ENCODE results near the gene BTD.

Gene BTD

DNA sequence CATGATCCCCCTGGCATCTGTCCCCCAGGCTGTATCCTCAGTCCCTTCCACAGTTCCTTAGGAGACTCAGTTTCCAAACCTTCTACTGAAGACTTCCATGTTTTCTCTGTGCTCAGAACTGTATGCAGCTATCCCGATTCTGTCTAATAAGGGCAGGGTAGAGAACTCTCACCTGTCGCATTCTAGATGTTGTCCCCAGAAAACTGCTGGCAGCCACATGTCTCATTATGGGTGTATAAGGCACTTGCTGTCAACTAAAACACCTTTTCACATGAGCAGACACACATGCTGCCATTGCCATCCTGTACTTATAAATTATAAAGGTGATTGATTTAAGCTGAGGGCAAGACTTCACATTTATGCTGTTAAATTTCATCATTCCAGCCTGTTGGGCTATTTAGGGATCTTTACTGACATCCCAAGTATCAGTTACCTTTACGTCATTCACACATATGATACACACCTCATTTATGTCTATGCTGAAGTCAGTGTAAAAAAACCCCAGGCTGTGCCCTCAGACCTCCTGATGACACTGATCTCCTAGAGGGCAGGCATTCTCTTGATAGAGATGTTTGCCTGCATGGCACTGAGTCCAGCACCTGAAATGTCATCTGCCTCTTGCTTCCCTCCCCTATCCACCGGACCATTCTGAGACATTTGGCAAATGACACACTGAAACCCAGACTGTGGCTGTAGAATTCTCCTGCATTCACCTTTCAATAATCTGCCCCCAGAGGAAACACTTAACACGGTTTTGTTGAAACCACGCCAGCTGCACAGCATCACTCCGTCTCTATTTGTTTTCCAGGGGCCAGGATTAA, 35.8 kb downstream of the BTD start:
- DNase-seq, result no peak

DNA sequence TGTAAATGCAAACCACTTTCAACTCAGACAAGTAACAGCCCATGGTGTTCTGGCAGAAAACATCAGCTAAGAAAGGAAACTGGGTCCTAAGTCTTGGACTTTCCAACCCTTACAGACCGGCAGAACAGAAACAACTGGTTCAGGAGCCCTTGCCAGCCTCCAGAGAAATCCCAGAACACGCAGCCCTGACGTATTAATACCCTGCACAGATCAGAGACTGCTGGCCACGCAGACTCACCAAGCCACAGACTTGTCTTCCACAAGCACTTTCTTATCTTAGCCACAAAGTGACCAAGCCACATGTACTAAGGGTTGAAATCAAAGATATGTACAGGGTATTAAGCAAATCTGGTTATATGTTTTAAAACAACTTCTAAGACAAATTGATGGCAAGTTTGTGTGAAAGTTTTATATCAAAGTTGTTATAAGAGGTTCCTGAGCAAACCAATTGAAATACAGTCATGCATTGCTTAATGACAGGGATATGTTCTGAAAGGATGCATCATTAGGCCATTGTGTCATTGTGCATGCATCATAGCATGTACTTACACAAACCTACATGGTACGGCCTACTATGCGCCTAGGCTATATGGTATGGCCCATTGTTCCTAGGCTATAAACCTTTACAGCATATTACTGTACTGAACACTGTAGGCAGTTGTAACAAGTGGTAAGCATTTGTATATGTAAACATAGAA, 36.8 kb downstream of the BTD start:
- no peak for DNase-seq

DNA sequence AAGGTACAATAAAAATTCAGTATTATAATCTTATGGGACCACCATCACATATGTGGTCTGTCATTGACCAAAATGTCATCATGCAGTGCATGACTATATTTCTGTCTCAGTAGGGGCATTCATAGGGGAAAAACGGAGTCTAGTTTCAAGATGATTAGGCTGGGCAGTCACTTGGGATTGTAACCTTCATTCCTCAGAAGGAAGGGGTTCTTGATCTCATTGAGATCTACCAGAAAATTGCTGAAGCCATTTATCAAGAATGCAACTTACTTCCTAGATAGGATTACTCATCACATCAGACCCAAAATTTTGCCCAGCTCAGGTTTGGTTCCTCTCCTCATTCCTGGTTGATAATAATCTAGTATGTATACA, 37.3 kb downstream of the BTD start:
- DNase-seq, result no peak

DNA sequence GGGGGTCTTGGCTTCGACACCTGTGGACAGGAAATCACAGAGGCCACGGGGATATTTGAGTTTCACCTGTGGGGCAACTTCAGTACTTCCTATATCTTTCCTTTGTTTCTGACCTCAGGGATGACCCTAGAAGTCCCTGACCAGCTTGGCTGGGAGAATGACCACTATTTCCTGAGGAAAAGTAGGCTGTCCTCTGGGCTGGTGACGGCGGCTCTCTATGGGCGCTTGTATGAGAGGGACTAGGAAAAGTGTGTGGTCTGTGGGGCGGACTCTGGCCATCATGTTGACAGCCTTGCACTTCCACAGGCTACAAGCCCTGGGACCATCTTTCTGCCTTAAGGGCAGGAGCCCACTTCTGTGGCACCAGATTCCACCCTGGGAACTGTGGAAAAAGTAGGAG, 43.7 kb downstream of the BTD start:
- no peak for DNase-seq

DNA sequence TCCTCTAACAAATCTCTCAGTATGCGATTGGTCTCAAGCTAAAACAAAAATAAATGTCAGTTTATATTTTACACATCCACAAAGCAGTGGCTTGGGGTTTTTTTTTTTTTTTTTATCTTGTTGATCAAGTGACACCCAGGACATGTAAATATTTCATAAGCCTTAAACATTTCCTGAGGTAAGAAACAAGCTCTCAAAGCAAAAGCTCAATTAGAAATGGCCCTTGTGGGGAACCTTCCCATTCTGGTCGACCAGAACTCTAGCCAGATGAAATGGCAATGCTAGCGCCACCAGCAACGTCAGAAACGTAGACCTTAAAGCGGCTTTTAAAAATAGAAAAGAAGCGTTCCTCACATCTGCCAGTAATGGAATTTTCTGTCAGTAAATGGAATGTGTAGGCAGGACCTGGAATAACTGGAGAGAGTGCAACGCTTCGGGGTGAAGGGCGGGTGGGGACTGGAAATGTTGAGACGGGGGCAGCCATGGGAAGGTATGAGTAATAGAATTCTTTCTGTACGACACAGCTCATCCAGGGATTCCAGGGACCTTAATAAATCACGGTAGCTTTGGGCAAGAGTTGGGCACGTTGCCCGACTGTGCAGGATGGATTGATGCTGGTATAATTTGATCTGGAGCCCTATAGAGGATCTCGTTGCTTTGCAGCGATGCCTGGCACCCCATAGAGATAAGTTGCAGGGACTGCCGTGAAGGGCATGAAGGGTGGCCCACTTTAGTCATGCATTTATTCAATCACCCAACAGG, 44.4 kb downstream of the BTD start:
- DNase-seq, result no peak

DNA sequence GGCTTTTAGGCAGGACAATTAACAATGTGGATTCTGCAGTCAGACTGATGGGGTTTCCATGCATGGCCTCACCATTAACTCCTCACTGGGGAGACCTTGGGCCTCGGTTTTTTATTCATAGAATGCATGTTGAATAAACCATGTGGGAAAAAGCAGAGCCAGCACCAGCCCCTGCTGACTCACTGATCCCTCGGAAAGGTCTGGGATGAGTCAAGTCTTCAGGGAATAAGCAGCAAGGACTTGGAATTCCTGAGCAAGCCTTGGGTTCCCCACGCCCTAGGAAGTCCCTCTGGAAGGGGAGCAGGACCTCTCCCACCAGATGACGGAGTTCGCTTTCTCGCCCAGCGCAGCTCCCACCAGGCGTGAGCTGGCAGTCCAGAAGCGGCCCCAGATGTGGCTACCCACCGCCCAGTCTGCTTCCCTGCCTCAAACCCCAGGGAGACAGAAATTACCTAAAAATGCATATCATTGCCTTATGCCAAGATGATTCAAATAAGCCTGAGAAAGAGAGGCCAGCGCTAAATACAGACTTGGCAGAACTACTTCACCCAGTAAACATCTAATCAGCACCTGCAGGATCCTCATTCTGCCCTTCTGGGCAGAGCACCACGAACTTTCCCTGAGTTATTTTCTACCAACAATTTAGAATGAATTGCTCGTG, 45.4 kb downstream of the BTD start:
- no peak for DNase-seq

DNA sequence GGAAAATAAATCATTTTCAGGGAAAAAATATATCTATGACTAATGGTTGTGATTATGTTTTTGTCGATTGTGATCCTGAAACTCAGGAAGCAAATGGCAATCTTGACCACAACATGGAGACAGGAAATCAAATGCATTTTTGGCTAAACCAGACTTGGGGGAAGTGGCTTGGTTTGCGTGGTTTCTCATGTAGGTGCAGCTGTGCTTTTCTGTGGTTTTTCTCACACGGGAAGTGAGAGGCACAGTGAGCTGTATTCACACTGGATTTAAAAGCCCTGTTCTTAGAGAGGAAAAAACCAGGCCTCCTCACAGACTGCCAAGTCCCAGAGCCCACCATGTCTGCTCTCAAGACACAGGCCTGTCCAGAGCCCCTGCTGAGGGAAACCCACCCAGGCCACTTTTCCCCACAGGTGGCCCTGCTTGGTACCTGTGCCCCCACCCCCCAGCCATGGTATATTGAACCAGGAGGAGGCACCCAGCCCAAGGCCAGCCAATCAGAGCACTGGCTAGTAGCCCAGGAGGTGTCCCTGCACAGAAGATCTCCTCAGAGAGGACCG, 46.1 kb downstream of the BTD start:
- DNase-seq, result no peak

DNA sequence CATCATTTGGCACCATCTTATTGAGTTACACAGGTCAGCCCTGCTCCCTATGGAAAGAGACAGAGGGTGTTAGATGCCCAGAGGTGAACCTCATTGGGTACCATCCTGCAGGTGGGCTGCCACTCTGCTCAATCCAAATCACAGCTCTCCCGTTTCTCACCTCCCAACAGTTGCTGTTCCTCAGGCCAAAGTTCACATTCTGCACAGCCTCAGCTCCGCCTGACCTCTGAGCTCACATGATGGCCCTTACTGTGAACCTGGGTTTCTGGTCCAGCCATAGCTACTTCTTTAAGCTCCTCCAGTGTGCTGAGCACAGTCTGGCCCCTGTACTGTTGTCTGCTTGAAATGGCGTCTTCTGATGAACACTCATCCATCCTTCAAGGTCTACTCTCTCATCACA, 47.8 kb downstream of the BTD start:
- DNase-seq, result no peak

DNA sequence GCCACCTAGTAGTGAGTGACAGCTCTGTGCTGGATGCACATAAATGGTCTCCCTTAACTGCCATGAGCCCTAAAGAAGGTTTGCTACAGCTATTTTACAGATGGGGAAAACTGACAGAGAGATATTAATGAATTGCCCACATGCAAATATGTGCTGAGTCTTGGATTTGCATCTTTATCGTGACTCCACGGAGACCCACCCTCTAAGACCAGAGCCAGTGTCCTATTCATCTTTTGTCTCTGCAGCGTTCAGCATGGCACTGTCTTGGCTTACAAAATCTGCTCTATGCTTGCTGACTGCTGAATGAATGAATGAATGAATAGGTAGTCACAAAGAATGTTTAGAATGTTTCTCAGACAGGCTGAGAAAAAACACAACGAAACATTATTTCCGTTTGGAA, 48.3 kb downstream of the BTD start:
- no peak for DNase-seq

DNA sequence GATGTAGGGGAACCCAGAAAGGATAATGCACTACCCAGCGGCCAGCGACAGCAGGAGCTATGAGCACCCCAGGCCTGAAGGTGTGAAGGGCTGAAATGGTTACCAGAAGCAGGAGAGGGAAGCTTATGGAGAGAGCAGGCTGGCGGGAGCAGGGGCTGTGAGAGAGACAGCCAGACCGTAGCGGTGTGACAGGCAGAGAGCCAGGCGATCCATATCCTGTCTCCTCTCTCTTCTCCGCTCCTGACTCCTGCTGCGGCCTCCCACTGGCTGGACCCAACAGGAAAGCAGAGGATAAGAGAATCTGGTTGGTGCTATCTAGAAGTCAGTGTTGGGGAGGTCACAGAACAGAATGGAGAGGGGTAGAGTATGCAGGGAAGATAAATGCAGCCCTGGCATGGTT, 49.9 kb downstream of the BTD start:
- no peak for DNase-seq

DNA sequence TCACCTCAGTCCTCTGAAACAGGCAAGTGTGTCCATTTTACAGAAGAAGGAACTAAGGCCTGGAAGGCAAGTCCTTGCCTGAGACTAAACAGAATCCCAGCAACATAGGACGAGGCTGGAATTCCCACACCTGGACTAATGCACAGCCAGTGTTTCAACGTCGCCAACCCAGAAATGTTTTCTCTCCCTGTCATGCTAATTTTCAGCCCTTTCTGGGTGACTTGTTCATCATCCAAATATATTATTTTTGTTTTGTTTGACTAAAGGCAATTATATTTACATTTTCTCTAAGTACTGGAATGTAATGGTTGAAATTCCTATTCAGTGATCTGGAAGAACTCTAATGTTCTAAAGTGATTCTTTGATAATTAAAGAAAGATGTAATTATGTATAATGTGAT, 51.8 kb downstream of the BTD start:
- DNase-seq, result no peak

DNA sequence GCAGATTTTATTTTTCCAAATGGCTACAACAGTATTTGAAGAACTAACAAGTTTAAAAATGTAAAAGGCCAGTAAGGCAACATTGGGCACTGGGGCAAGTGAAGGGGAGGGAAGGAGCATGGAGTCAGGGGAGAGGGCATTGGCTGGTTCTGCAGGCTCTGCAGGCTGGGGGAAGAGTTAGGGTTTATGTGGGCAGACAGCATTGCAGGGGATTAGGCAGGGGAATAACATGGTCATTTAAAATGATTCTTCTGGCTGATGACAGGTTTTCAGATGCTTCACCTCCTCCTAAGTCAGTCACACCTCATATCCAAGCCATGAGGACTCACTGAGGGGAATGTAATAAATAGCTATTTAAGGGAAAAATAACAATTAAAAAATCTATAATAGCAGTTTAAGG, 52.6 kb downstream of the BTD start:
- no peak for DNase-seq

DNA sequence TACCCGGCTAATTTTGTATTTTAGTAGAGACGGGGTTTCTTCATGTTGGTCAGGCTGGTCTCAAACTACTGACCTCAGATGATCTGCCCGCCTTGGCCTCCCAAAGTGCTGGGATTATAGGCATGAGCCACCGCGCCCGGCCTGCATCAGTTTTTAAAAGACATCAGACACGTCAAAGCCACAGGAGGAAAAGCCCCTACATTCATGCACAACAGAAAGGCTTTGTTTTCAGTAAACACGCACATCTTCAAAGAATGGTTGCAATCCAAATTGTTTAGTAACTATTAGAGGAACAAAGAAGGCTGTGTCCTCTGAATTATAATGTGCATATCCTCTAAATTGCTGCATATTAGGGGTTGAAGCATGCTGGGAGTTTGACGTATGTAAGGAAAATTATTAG, 53.3 kb downstream of the BTD start:
- no peak for DNase-seq

DNA sequence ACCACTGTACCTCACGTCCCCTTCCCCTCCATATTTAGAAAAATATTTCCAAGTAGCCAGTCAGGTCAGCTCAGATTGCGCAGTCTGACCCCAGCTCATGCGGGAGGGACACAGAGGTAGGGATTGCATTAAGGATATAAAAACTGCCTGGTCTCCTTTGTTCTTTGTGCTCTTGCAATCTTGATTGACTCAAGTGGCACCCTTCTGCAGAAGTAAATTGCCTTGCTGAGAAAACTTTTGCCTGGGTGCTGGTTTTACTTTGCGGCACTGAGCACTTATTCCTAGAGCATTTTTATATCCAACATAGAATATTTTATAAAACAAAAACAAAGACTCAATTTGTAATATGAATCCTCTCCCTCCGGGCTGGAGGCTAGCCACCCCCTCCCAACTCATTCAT, 54.8 kb downstream of the BTD start:
- DNase-seq, result no peak

DNA sequence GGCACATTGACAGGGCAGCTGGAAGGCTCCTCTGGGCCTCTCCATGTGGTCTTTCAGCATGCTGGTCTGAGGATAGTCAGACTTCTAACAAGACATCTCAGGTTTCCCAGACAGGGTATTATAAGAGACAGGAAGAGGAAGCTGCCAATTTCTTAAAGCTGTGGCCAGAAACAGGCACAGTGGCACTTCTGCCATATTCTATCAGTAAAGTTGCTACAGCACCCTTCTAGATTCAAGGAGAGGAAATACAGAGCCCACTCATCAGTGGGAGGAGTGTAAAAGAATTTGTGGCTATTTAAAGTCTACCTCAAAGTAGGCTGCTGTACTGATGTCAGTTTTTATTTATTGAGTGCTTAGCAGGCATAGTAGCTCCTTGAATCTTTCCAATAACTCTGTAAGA, 55.5 kb downstream of the BTD start:
- DNase-seq, result no peak

DNA sequence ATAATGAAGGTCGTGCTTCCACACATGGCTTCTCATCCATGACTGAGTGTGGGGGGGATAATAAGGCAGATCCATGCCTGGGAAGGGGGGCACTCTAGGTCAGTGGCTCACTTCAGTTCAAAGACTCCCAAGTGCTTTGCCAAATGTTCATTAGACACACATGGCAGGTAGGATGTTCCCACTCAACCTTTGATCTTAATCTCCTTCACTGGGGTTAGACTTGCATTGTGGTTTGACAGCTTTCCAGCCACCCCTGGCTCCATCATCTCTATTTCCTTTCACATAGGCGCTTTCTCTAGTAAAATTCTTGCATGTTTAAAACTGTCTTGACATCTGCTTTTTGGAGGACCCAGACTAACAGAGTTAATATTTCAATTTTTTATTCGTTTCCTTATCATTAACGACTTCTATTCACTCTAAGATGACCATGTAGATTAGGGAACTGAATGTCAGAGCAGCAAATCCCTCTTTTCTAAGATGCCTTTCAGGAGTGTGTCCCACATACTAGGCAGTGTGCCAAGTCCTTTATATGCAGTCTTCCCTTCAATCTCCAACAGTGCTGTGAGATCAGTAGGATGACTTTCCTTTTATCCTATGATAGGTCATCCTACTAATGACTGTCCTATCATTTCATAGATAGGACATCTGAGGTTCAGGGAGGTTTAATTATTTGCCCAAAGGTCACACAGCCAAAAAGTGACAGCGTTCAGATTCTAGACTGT, 57.9 kb downstream of the BTD start:
- DNase-seq, result no peak

DNA sequence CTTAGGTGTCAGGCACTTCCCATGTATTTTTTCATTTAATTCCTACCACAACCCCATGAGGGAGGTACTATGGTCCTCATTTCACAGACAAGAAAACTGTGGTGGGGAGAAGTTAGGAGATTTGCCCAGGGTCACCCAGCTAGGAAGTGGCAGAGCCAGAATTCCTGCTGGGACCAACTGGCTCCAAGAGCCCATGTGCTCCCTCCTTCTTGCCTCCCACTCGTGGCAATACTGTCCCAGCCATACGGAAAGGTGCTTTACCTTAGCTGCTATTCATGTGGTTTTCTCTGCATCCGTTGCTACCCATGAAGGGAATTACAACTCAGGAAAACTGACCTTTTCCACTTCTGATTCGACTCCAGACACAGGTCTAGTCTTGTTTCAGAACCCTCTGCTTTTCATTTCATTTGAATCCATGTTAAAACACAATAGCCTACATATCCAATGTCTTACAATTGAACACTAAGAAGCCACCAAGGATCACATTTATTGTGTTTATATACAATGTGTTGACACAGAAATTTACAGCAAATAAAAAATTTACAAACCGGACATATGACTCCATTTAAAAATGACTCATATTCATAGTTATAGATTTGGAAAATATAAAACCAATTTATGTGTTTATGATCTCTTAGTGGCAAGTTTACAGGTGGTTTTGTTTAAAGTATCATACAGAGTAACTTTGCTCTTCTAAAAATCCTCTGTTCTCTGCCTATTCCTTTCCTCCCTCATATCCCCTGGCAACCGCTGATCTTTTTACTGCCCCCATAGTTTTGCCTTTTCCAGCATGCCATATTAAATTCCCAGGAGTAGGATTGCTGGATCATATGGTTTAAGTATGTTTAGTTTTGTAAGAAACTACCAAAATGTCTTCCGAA, 58.8 kb downstream of the BTD start:
- no peak for DNase-seq

DNA sequence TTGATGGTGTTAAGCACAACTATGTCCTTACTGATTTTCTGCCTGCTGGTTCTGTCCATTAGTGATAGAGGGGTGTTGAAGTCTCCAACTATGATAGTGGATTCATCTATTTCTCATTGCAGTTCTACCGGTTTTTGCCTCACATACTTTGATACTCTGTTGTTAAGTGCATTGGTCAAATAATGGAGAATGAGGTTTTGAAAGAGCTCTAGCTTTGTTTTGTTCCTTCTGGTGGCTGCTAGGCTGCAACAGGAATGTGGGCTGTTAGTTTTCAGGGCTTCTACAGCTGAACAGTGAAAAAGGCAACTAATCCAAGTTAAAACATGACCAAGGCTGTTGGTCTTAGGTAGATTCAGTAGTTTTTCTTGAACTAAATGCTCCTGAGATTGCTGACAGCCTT, 62.6 kb downstream of the BTD start:
- DNase-seq, result no peak

DNA sequence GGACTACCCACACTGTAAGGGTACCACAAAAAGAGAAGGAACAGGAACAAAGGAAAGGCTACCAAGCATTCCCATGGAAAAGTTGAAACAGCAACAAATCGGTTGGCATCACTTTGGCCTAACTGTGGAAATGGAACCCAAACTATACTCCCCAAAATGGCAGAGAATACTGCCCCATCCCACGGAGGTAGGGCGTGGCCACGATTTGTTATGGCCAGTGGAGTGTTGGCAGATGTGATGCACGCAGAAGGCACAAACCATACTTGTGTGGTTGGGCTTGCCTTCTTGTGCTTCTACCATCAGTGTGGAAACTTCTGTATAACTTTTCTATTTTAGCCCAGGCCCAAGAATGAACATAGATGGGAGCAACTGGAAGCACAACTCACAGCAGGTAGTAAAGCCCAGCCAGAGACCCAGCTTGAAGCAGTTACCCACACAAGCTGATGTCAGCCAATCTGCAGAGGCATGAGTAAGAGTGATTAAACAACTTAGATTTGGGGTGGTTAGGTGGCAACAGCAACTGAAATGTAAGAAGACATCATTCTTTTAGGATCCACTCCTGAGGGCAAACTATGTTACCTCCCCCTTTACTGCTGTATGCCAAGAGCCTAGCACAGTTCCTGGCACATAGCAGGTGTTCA, 64.1 kb downstream of the BTD start:
- DNase-seq, result no peak

DNA sequence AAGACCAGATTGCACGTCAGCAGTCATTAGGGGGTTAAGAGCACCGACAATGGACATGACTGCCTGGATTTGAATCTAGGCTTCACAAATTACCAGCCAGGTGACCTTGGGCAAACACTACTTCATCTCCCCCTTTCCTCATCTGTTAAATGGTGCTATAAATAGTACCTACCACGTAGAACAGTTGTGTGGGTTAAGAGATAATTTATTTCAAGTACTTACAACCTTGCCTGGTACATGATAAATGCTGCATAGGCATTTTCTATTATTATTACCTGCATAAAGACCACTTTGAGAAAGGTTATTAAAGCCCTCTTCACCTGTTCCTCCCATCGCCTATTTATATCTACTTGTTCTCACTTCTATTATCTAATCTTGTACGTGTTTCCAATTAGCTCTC, 64.7 kb downstream of the BTD start:
- no peak for DNase-seq

DNA sequence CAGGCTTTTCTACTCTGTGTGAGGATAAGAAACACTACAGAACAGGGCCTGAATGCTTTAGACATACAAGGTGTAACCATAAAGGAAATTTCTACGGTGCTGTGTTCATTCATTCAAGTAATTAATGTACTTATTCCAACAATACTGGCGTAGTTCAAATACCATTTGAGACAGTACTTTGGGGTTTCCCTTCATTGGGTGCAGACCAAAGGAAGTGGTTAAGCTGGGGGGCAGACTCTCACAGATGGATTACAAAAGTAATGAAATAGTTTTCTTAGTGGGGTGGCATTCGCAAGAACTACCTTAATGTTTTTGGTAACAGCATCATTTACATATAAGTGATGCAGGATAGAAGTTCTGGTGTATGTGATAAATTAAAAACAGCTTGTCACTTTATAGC, 65.9 kb downstream of the BTD start:
- DNase-seq, result no peak
